HG03432 (cell line): ENCODE data around the gene MXI1.

Experiments used
- ATAC-seq: cut with Tn5 transposase; IDR thresholded peaks from one replicate; pipeline ENCODE4 v1.9.1; 2021; ENCODE audit warnings: mild to moderate bottlenecking, moderate library complexity; ENCODE audit not compliant: unreplicated experiment

The MXI1 gene

GRCh38 chr10:110207011-110207804, at the start of gene MXI1:
Gene MXI1 (plus strand): TSS chr10:110207605. CDS start chr10:110207809, 204 bp downstream.
- peak; percentile 57 for ATAC-seq

GRCh38 chr10:110158051-110159005, 49.1 kb upstream of the MXI1 start:
- no peak for ATAC-seq

GRCh38 chr10:110160081-110160480, 47.3 kb upstream of the MXI1 start:
- ATAC-seq = no peak

GRCh38 chr10:110160522-110160921, 46.9 kb upstream of the MXI1 start:
- no peak for ATAC-seq

GRCh38 chr10:110162741-110163145, 44.7 kb upstream of the MXI1 start:
- ATAC-seq = no peak

GRCh38 chr10:110163192-110163773, 44.1 kb upstream of the MXI1 start:
- no peak for ATAC-seq

GRCh38 chr10:110163841-110164240, 43.6 kb upstream of the MXI1 start:
- no peak for ATAC-seq

GRCh38 chr10:110165239-110165638, 42.2 kb upstream of the MXI1 start:
- ATAC-seq = no peak

GRCh38 chr10:110167149-110167548, 40.3 kb upstream of the MXI1 start:
- no peak for ATAC-seq

GRCh38 chr10:110168601-110169481, 38.6 kb upstream of the MXI1 start:
- ATAC-seq = peak; percentile 66

- ATAC-seq = no peak
Observed at GRCh38 chr10:110169586-110169985, 37.8 kb upstream of the MXI1 start.

- ATAC-seq = no peak
Observed at GRCh38 chr10:110170142-110170971, 37.0 kb upstream of the MXI1 start.

- no peak for ATAC-seq
Observed at GRCh38 chr10:110171032-110171431, 36.4 kb upstream of the MXI1 start.

GRCh38 chr10:110172155-110172554, 35.2 kb upstream of the MXI1 start:
- ATAC-seq = no peak

GRCh38 chr10:110174201-110174600, 33.2 kb upstream of the MXI1 start:
- ATAC-seq = no peak

GRCh38 chr10:110174816-110175215, 32.6 kb upstream of the MXI1 start:
- no peak for ATAC-seq

- ATAC-seq = no peak
Observed at GRCh38 chr10:110175406-110175805, 32.0 kb upstream of the MXI1 start.

- ATAC-seq = peak; percentile 69
Observed at GRCh38 chr10:110176141-110177030, 31.0 kb upstream of the MXI1 start.

- no peak for ATAC-seq
Observed at GRCh38 chr10:110179220-110179619, 28.2 kb upstream of the MXI1 start.
